ENCODE measurements around the gene SLC39A11. TPM values are rescaled to one million over a fixed set of nuclear protein-coding genes. Genes with fewer than 3 reads are reported as not detected.

Gene SLC39A11
- total RNA-seq, 1 experiment from 2014 or later, result 18.6 TPM

DNA sequence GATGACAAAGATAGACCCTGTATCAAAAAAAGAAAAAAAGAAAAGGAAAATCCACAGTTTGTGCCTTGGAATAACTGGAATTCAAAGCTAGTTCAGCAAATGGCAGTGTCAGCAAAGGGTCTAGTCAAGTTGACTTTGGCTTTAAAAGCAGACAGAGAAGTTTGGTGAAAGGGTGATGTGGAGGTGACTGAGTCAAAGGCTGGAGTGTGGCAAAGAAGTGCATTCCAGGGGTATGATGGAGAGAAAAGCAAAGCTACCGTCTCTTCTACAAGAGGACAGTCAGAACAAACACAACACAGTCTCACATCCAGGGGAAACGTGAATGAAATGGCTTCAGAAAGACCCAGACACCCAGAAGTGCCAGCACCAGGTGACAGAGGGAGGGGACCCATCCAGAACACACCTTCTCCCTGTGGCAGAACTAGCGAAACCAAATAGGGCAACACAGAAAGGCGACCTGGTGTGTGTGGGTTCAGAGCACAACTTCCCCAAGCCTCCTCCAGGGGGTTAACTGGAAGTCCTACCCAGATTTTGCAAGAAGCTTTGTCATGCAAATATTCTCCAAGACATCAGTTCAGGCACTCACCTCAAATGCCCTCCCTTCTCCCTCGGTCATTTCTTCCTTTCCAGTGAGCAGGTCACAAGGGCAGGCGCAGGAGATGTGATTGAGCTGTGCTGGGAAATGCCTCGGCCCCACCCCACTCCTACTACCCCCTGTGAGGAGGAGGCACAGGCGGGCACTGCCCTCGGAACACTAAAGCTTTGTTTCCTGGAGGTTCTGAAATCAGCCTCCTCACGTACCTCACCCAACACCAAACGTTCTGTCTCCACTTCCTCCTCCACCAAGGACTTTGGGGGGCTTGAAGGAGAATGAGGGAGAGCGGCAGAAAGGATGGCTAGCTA, 489.7 kb downstream of the SLC39A11 start:
- no peak overlapping the region for H3K27ac ChIP-seq (ENCODE audit: low read depth, low read length, poor library complexity, severe bottlenecking)
- H3K4me3 ChIP-seq (ENCODE audit: low read depth, low read length, poor library complexity, severe bottlenecking), result no peak overlapping the region
- TF ChIP-seq EZH2 (IDR thresholded peaks at IDR 0.05; ENCODE audit: borderline replicate concordance, low read depth, low read length, poor library complexity, severe bottlenecking), result no peak
- TF ChIP-seq, protein P1, sequence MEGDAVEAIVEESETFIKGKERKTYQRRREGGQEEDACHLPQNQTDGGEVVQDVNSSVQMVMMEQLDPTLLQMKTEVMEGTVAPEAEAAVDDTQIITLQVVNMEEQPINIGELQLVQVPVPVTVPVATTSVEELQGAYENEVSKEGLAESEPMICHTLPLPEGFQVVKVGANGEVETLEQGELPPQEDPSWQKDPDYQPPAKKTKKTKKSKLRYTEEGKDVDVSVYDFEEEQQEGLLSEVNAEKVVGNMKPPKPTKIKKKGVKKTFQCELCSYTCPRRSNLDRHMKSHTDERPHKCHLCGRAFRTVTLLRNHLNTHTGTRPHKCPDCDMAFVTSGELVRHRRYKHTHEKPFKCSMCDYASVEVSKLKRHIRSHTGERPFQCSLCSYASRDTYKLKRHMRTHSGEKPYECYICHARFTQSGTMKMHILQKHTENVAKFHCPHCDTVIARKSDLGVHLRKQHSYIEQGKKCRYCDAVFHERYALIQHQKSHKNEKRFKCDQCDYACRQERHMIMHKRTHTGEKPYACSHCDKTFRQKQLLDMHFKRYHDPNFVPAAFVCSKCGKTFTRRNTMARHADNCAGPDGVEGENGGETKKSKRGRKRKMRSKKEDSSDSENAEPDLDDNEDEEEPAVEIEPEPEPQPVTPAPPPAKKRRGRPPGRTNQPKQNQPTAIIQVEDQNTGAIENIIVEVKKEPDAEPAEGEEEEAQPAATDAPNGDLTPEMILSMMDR (conservative IDR thresholded peaks at IDR 0.05; ENCODE audit: low read depth, low read length), result no peak
- no peaks in the 10 kb centered on the region for H3K36me3 ChIP-seq (ENCODE audit: insufficient read depth, low read length, poor library complexity, severe bottlenecking)
- no peaks in the 10 kb centered on the region for H3K4me1 ChIP-seq (ENCODE audit: insufficient read depth, low read length, poor library complexity, severe bottlenecking)
- no peak for DNase-seq (ENCODE audit: low spot score)
- H3K27me3 ChIP-seq (replicated peaks; ENCODE audit: insufficient read depth, low read depth, low read length, poor library complexity), result peaks cover 10% of the 10 kb centered on the region
- ChIA-PET POLR2A (ENCODE audit: low non-redundant PET) (no interaction called here), CTCF (no interaction called here)
- H3K9me3 ChIP-seq (ENCODE audit: low read depth, low read length, poor library complexity, severe bottlenecking), result no peaks in the 10 kb centered on the region
- intact Hi-C loops (cut with micrococcal nuclease; ENCODE audit: unreplicated experiment), result no loop called here
- BruUV-seq (replicated peaks), result no TSS peak

GRCh38 chr17:72600934-72601333, 491.6 kb downstream of the SLC39A11 start:
- H3K4me3 ChIP-seq (ENCODE audit: low read depth, low read length, poor library complexity, severe bottlenecking), result no peak overlapping the region
- ChIA-PET CTCF (no interaction called here), POLR2A (ENCODE audit: low non-redundant PET) (no interaction called here)
- H3K9me3 ChIP-seq (ENCODE audit: low read depth, low read length, poor library complexity, severe bottlenecking), result no peaks in the 10 kb centered on the region
- H3K27me3 ChIP-seq (replicated peaks; ENCODE audit: insufficient read depth, low read depth, low read length, poor library complexity), result peaks cover 13% of the 10 kb centered on the region
- intact Hi-C loops (cut with micrococcal nuclease; ENCODE audit: unreplicated experiment), result no loop called here
- H3K27ac ChIP-seq (ENCODE audit: low read depth, low read length, poor library complexity, severe bottlenecking), result no peak overlapping the region
- no TSS peak for BruUV-seq (replicated peaks)
- no peaks in the 10 kb centered on the region for H3K4me1 ChIP-seq (ENCODE audit: insufficient read depth, low read length, poor library complexity, severe bottlenecking)
- H3K36me3 ChIP-seq (ENCODE audit: insufficient read depth, low read length, poor library complexity, severe bottlenecking), result no peaks in the 10 kb centered on the region
- TF ChIP-seq EZH2 (IDR thresholded peaks at IDR 0.05; ENCODE audit: borderline replicate concordance, low read depth, low read length, poor library complexity, severe bottlenecking), result no peak
- TF ChIP-seq, protein P1 (conservative IDR thresholded peaks at IDR 0.05; ENCODE audit: low read depth, low read length), result no peak
- no peak for DNase-seq (ENCODE audit: low spot score)

GRCh38 chr17:72599891-72600290, 492.6 kb downstream of the SLC39A11 start:
- Histone ChIP-seq H3K9me3 (ENCODE audit: low read depth, low read length, poor library complexity, severe bottlenecking) (no peaks in the 10 kb centered on the region), H3K4me3 (ENCODE audit: low read depth, low read length, poor library complexity, severe bottlenecking) (no peak overlapping the region), H3K27ac (ENCODE audit: low read depth, low read length, poor library complexity, severe bottlenecking) (no peak overlapping the region), H3K4me1 (ENCODE audit: insufficient read depth, low read length, poor library complexity, severe bottlenecking) (no peaks in the 10 kb centered on the region), H3K27me3 (replicated peaks; ENCODE audit: insufficient read depth, low read depth, low read length, poor library complexity) (peaks cover 14% of the 10 kb centered on the region), H3K36me3 (ENCODE audit: insufficient read depth, low read length, poor library complexity, severe bottlenecking) (no peaks in the 10 kb centered on the region)
- ChIA-PET POLR2A (ENCODE audit: low non-redundant PET) (no interaction called here), CTCF (no interaction called here)
- TF ChIP-seq, protein P1 (conservative IDR thresholded peaks at IDR 0.05; ENCODE audit: low read depth, low read length), result no peak
- BruUV-seq (replicated peaks), result no TSS peak
- intact Hi-C loops (cut with micrococcal nuclease; ENCODE audit: unreplicated experiment), result no loop called here
- no peak for DNase-seq (ENCODE audit: low spot score)
